Mammary epithelial cell (primary cell): ENCODE measurements around the gene DTHD1.

Experiments used
- EZH2 ChIP-seq: IDR thresholded peaks from 2 replicates; pipeline ENCODE4 v1.6.1; 2012; ENCODE audit warnings: low read length, inconsistent platforms, borderline replicate concordance
- TF ChIP-seq, protein P1 (sequence below), 2 donors: IDR thresholded peaks in 1 of 2; conservative IDR thresholded peaks in 1 of 2; 2 replicates each; pipeline ENCODE4 v1.5.1; 2011 to 2012; ENCODE audit warnings: inconsistent platforms in 2 of 2, low read length in 2 of 2, mild to moderate bottlenecking in 2 of 2, control low read depth in 1 of 2, low read depth in 1 of 2; ENCODE audit not compliant: insufficient read depth in 1 of 2; ENCODE audit errors: extremely low read depth in 1 of 2

DNA sequence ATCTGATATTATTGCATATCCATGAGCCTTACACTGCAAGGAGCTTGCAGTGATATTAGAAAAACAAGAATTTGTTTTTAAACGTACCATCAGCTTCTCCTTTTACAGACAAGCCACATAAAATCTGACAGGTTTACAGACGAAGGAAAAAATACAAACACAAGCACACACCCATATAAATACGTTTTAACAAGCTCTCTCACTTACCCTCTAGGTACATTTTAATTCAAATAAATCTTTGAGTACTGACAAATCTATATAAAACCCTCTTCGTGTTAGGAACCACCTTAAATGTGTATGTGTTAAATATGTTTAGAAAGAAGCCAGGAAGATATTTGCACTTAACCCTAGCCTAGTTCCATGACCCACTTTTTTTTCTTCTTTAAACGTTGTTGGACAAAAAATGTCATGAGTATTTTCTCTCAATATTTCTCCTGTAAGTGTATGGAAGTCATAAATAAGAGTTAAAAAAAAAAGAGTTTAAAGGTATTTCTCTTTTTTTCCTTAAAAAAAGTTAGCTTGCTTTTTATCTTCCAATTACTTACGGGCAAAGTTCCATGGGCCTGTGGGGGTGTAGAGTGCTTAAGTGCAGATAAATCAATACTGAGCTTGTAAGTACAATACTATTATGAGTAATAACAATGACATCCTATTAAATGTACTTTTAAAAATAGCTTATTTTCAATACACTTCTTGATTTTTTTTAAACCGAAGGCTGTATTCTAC, 38.6 kb upstream of the DTHD1 start:
- no peak for TF ChIP-seq EZH2
- TF ChIP-seq, protein P1, sequence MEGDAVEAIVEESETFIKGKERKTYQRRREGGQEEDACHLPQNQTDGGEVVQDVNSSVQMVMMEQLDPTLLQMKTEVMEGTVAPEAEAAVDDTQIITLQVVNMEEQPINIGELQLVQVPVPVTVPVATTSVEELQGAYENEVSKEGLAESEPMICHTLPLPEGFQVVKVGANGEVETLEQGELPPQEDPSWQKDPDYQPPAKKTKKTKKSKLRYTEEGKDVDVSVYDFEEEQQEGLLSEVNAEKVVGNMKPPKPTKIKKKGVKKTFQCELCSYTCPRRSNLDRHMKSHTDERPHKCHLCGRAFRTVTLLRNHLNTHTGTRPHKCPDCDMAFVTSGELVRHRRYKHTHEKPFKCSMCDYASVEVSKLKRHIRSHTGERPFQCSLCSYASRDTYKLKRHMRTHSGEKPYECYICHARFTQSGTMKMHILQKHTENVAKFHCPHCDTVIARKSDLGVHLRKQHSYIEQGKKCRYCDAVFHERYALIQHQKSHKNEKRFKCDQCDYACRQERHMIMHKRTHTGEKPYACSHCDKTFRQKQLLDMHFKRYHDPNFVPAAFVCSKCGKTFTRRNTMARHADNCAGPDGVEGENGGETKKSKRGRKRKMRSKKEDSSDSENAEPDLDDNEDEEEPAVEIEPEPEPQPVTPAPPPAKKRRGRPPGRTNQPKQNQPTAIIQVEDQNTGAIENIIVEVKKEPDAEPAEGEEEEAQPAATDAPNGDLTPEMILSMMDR (conservative IDR thresholded peaks at IDR 0.05 in 1 of 2, IDR thresholded peaks at IDR 0.05 in 1 of 2; ENCODE audit: extremely low read depth in 1 of 2, insufficient read depth in 1 of 2, low read depth in 1 of 2, low read length in 2 of 2) = no peak
